Posterior vena cava (tissue), 2 donors: Measurements from ENCODE around the gene NOSIP. TPM values are rescaled to one million over a fixed set of nuclear protein-coding genes. Genes with fewer than 3 reads are reported as not detected.
A peak's percentile ranks its signal among the peaks of the same experiment; 100 is the strongest.

Source experiments
- DNase-seq: peaks from one replicate; pipeline ENCODE4 v3.0.0-alpha.2; 2020; ENCODE audit warnings: low spot score
- intact Hi-C, 2 donors: fragments of 100-400 bp; cut with DNase I; formaldehyde crosslinking; loops; one replicate each; pipeline versions ENCODE4 v1.14.1 to v1.14.2; 2022 to 2023
- total RNA-seq, 2 donors: library from RNA; stranded (reverse); fragmentation: NEBNext Ultra II Directional; extraction: Animal tissue kit (Norgen Biotek cat#: 25700); gene quantifications; one replicate each; pipeline ENCODE4 v1.2.1, GENCODE V29; 2021
- donor health status: DM: yes; HTN: yes; CAD: no.
- donor health status: DM: yes; HTN: yes; CAD: no.

The NOSIP gene
- total RNA-seq, 2 donors from 2014 or later: 35.8 to 36.0 TPM

GRCh38 chr19:49596407-49596806, 16.1 kb upstream of the NOSIP start:
- intact Hi-C loops: no loop called here
- no peak for DNase-seq

DNA sequence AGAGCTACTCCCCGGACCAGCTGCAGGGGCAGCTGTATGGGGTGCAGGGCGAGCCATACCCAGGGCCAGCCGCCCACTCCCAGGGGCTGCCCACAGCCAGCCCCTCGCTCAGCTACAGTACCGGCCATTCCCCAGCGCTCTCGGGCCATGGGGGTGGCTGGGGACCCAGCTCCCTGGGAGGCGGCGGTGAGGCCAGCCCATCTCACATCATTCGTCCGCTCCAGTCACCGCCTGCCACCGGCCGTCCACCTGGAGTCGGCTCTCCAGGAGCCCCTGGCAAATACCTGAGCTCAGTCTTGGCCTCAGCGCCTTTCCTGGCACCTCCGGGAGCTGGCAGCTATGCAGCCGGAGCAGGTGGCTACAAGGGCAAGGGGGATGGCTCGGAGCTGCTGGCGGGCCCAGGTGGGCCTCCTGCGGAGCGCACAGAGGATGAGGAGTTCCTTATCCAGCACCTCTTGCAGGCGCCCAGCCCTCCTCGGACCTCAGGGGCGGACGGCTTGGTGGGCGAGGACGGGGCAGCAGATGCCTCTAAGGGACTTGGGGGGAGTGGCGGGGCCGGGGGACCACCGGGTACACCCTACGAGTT, 15.6 kb upstream of the NOSIP start:
- DNase-seq: no peak
- intact Hi-C loops: no loop called here

DNA sequence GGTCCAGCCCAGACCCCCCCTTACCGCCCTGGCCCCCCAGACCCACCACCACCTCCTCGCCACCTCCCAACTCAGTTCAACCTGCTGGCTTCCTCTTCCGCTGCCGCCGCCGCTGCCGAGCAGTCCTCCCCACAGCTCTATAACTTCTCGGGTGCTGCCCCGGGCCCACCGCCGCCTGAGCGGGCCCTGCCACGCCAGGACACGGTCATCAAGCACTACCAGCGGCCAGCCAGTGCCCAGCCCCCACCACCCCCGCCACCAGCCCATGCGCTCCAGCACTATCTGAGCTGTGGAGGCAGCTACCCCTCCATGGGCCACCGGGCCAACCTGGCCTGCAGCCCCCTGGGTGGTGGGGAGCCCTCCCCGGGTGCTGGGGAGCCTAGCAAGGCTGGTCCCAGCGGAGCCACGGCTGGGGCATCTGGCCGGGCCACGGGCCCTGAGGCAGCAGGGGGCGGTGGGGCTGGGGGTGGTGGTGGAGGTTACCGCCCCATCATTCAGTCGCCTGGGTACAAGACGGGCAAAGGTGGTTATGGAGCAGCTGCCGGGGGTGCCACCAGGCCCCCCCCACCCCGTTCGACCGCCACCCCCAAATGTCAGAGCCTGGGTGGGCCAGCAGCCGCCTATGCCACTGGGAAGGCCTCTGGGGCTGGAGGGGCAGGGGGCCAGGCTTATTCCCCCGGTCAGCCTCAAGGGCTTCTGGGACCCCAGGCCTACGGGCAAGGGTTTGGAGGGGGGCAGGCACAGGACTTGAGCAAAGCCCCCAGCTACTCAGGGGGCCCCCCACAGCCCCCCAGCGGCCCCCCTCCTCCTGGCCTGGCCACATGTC, 14.8 kb upstream of the NOSIP start:
- DNase-seq: no peak
- intact Hi-C loops: loop anchor here (5.0 kb wide), 1 partner anchor 42 kb away; no protein-coding TSS in a partner anchor

- no peak for DNase-seq
- intact Hi-C loops: loop anchor here (5.0 kb wide), 1 partner anchor 43 kb away; no protein-coding TSS in a partner anchor
These were observed 14.0 kb upstream of the NOSIP start for GRCh38 chr19:49594157-49594992.

GRCh38 chr19:49593233-49594113, 13.1 kb upstream of the NOSIP start:
- DNase-seq: peak; percentile 98
- intact Hi-C loops: loop anchor here (5.0 kb wide), 1 partner anchor 44 kb away; no protein-coding TSS in a partner anchor

DNA sequence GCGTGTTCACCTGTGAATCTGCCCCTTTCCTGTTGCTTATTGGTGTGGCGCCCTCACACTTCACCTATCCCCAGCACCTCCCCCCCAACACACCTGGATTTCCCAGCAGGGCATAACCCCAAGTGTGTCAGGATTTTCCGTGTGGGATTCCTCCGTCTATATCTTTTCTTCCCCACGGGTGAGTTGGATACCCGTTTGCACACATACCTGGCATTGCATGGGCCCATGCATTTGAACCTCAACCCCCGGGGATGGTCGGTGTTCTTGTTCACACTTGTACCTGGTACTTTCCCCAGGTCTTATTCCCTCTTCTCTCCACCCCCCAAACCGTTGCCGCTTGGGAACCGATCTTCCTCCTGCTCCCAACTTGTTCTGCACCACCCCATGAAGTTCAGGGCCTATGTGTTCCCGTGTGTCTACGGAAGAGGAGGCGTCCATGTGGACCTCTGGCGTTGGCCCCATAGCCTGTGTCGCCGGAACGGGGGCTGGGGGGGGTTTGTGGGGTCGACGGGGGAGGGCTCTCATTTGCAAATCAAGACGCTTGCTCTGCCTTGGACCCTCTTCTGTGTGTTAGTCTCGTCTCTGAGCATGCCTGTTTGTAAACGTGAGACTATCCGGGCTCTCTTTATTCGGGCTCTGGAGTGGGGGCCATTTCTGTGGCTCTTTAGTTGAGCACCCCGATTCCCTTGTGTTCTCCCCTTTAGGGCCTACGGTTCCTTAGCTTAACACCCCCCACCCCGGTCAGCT, 12.3 kb upstream of the NOSIP start:
- intact Hi-C loops: loop anchor here (5.0 kb wide), 1 partner anchor 45 kb away; no protein-coding TSS in a partner anchor
- no peak for DNase-seq

DNA sequence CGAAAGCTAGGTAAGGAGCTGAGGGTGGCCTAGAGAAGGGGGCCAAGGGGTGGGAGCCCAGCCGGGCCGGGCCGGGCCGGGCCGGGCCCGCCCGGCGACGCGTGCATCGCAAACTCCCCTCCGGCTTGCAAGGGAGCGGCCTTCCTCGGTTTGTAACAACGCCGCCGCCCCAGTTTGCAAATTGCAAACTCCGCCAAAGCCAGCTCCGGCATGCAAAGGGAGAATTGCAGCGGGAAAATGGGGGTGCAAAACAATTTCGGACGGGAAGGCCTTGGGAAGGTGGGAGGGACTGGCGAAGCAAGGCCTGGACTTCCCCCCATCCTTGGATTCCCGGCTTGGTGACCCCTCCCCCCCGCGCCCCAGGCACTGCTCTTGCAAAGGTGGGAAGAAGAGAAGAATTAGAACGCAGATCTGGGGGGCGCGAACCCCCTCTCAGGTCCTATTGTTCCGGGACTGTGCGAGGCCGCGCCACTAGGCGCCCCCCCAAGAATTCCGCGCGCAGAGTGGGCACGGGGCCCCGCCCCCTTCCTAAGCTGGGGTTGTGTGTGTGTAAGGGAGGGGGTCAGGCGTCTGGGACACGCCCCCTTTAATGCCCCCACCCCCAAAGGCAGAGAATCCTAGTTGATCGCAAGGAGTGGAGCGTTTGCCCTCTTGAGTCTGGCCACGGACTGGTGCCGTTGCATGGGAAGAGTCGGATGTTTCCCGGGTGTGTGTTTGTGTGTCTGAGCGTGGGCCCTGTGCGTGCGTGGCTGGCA, 11.6 kb upstream of the NOSIP start:
- intact Hi-C loops: loop anchor here (5.0 kb wide), 1 partner anchor 45 kb away; no protein-coding TSS in a partner anchor
- DNase-seq: no peak

DNA sequence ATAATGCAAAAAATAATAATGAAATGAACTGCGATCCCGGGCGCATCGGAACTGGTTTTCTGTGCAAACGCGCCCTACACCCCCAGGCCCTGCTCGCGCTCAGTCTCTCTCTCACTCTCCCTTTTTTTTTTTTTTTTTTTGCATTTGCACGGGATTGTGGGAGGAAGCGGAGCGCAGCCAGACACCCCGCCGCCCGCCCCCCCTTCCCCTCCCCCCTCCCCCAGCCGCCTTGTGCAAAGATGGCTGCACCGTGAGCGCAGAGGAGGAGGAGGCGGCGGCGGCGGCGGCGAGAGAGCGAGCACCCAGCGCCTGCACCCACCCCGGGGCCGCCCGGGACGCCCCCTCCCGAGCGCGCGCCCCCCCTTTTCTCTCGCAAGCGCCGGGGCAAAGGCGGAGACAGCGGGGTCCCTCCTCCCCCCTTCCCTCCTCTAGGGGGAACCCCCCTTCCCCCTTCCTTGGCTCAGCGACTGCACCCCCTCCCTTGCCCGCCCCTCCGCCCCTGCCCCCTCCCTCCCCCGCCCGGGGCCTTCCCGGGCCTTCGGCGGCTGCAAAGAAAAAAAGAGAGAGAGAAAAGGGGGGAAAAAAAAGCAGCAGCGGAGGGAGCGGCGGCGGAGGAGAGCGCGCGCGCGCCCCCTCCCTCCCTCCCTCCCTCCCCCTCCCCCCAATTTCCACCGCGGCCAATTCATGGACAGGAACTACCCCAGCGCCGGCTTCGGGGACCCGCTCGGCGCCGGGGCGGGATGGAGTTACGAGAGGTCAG, 10.8 kb upstream of the NOSIP start, which contains the start of gene PRR12:
TSS of gene PRR12 (plus strand) at position 212 of the 760 bp plus-strand sequence. CDS start at position 685, 473 bp downstream.
- intact Hi-C loops: loop anchor here (5.0 kb wide), 1 partner anchor 46 kb away; no protein-coding TSS in a partner anchor
- DNase-seq: no peak

GRCh38 chr19:49590071-49590970, 10.0 kb upstream of the NOSIP start:
- peak; percentile 98 for DNase-seq
- intact Hi-C loops: loop anchor here (5.0 kb wide), 1 partner anchor 47 kb away; no protein-coding TSS in a partner anchor

DNA sequence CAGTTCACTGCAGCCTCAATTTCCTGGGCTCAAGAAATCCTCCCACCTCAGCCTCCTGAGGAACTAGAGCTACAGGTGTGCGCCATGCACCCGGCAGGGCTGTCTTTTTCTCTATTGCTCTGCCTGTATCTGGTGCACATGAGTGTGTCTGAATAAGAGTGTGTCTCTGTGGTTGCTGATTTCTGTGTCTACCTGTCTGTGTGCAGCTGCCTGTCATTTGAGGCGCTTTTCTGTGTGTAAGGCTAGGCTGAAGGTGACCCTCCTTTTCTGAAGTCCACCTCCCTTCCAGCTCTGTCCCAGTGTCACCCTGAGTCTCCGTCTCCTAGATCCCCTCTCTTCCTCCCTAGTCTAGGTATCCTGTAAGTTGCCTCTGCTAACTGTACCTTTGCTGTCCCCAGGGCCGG, 9.1 kb upstream of the NOSIP start:
- no peak for DNase-seq
- intact Hi-C loops: loop anchor here in 1 of 2 donors (5.0 kb wide), 1 partner anchor 83 kb away; no protein-coding TSS in a partner anchor

- no peak for DNase-seq
- intact Hi-C loops: loop anchor here in 1 of 2 donors (5.0 kb wide), 1 partner anchor 84 kb away; no protein-coding TSS in a partner anchor
These were observed 8.2 kb upstream of the NOSIP start for GRCh38 chr19:49588365-49589122.

- DNase-seq: no peak
- intact Hi-C loops: loop anchor here in 1 of 2 donors (5.0 kb wide), 1 partner anchor 85 kb away; no protein-coding TSS in a partner anchor
These were observed 6.9 kb upstream of the NOSIP start for GRCh38 chr19:49587227-49587626.

GRCh38 chr19:49585023-49585422, 4.7 kb upstream of the NOSIP start:
- intact Hi-C loops: loop anchor here in 1 of 2 donors (5.0 kb wide), 1 partner anchor 87 kb away; no protein-coding TSS in a partner anchor
- DNase-seq: no peak

GRCh38 chr19:49583239-49583638, 2.9 kb upstream of the NOSIP start:
- intact Hi-C loops: loop anchor here in 1 of 2 donors (1.0 kb wide), 1 partner anchor 41 kb away; no protein-coding TSS in a partner anchor
- DNase-seq: no peak
